H9 (cell line): Measurements from ENCODE around the gene SMIM41. TPM values are rescaled to one million over a fixed set of nuclear protein-coding genes. Genes with fewer than 3 reads are reported as not detected.

Experiments used
- DNase-seq: peaks from one replicate; pipeline ENCODE4 v3.0.0-alpha.2; 2017
- H2AFZ ChIP-seq: one replicate; pipeline ENCODE4 v1.6.1; 2013; ENCODE audit warnings: mild to moderate bottlenecking, low read length, control low read depth, moderate library complexity
- H2AK5ac ChIP-seq: 2 replicates; pipeline ENCODE4 v1.6.1; 2013; ENCODE audit warnings: low read length, control low read depth, mixed read lengths; ENCODE audit not compliant: insufficient read length
- H2BK120ac ChIP-seq: one replicate; pipeline ENCODE4 v1.6.1; 2013; ENCODE audit warnings: low read depth, mild to moderate bottlenecking, low read length, control low read depth, inconsistent platforms; ENCODE audit not compliant: poor library complexity, severe bottlenecking
- H2BK12ac ChIP-seq: 2 replicates; pipeline ENCODE4 v1.6.1; 2013; ENCODE audit warnings: low read length, control low read depth, mixed read lengths, low read depth; ENCODE audit not compliant: insufficient read length
- H2BK15ac ChIP-seq: 2 replicates; pipeline ENCODE4 v1.6.1; 2013; ENCODE audit warnings: low read depth, low read length, control low read depth
- H2BK20ac ChIP-seq: one replicate; pipeline ENCODE4 v1.6.1; 2013; ENCODE audit warnings: low read depth, mild to moderate bottlenecking, low read length, control low read depth, inconsistent platforms; ENCODE audit not compliant: poor library complexity, severe bottlenecking
- H2BK5ac ChIP-seq: 2 replicates; pipeline ENCODE4 v1.6.1; 2013; ENCODE audit warnings: low read length, control low read depth, mixed read lengths; ENCODE audit not compliant: insufficient read length
- H3K14ac ChIP-seq: 2 replicates; pipeline ENCODE4 v1.6.1; 2013; ENCODE audit warnings: low read length, control low read depth; ENCODE audit not compliant: insufficient read depth
- H3K18ac ChIP-seq: 2 replicates; pipeline ENCODE4 v1.6.1; 2013; ENCODE audit warnings: low read depth, mild to moderate bottlenecking, mixed read lengths, low read length, control low read depth; ENCODE audit not compliant: insufficient read length
- H3K23ac ChIP-seq: 2 replicates; pipeline ENCODE4 v1.6.1; 2013; ENCODE audit warnings: low read length, control low read depth, mixed read lengths, low read depth; ENCODE audit not compliant: insufficient read length
- H3K23me2 ChIP-seq: 2 replicates; pipeline ENCODE4 v1.6.1; 2013; ENCODE audit warnings: low read depth, mild to moderate bottlenecking, mixed read lengths, low read length, control low read depth; ENCODE audit not compliant: insufficient read length, poor library complexity, severe bottlenecking
- H3K27ac ChIP-seq: 2 replicates; pipeline ENCODE4 v1.5.1; 2013; ENCODE audit warnings: low read length, control low read depth, mixed read lengths, low read depth; ENCODE audit not compliant: insufficient read length
- H3K27me3 ChIP-seq: 2 replicates; pipeline ENCODE4 v1.6.1; 2013; ENCODE audit warnings: low read length, control low read depth, inconsistent platforms; ENCODE audit not compliant: insufficient read depth
- H3K4ac ChIP-seq: 2 replicates; pipeline ENCODE4 v1.6.1; 2013; ENCODE audit warnings: low read depth, mild to moderate bottlenecking, control low read depth, inconsistent platforms, low read length, moderate library complexity
- H3K4me1 ChIP-seq: 2 replicates; pipeline ENCODE4 v1.6.1; 2013; ENCODE audit warnings: low read length, control low read depth, inconsistent platforms; ENCODE audit not compliant: insufficient read depth
- H3K4me2 ChIP-seq: 2 replicates; pipeline ENCODE4 v1.6.1; 2013; ENCODE audit warnings: low read length, control low read depth, mixed read lengths; ENCODE audit not compliant: insufficient read length, insufficient read depth
- H3K56ac ChIP-seq: 2 replicates; pipeline ENCODE4 v1.6.1; 2013; ENCODE audit warnings: low read depth, mild to moderate bottlenecking, mixed read lengths, low read length, control low read depth; ENCODE audit not compliant: insufficient read length
- H3K79me1 ChIP-seq: 2 replicates; pipeline ENCODE4 v1.6.1; 2013; ENCODE audit warnings: low read depth, mild to moderate bottlenecking, moderate library complexity, low read length, control low read depth, inconsistent platforms; ENCODE audit not compliant: insufficient read depth, poor library complexity, severe bottlenecking
- H3K79me2 ChIP-seq: 2 replicates; pipeline ENCODE4 v1.6.1; 2013; ENCODE audit warnings: low read length, control low read depth, inconsistent platforms; ENCODE audit not compliant: insufficient read depth
- H3K9ac ChIP-seq: 2 replicates; pipeline ENCODE4 v1.6.1; 2013; ENCODE audit warnings: low read length, control low read depth, mixed read lengths; ENCODE audit not compliant: insufficient read length; ENCODE audit errors: extremely low read depth
- H3K9me3 ChIP-seq: one replicate; pipeline ENCODE4 v1.6.1; 2013; ENCODE audit warnings: low read depth, low read length, inconsistent platforms; ENCODE audit not compliant: control insufficient read depth
- H3T11ph ChIP-seq: one replicate; pipeline ENCODE4 v1.6.1; 2013; ENCODE audit warnings: mild to moderate bottlenecking, low read length, control low read depth, inconsistent platforms
- H4K20me1 ChIP-seq: one replicate; pipeline ENCODE4 v1.6.1; 2013; ENCODE audit not compliant: control insufficient read depth, insufficient read length, insufficient read depth
- H4K5ac ChIP-seq: 2 replicates; pipeline ENCODE4 v1.6.1; 2013; ENCODE audit warnings: low read depth, mild to moderate bottlenecking, mixed read lengths, low read length, control low read depth; ENCODE audit not compliant: insufficient read length
- H4K8ac ChIP-seq: replicated peaks from 2 replicates; pipeline ENCODE4 v1.6.1; 2013; ENCODE audit warnings: low read length, control low read depth, mixed read lengths, low read depth; ENCODE audit not compliant: insufficient read length
- H4K91ac ChIP-seq: 2 replicates; pipeline ENCODE4 v1.6.1; 2013; ENCODE audit warnings: low read depth, mild to moderate bottlenecking, moderate library complexity, mixed read lengths, low read length, control low read depth; ENCODE audit not compliant: insufficient read length
- H3K27ac Mint-ChIP-seq, 3 experiments: 2 replicates in 2 of 3; 3 replicates in 1 of 3; pipeline ENCODE4 v1.8.0; 2020 to 2021; ENCODE audit warnings: mixed read lengths in 3 of 3, mild to moderate bottlenecking in 1 of 3, moderate library complexity in 1 of 3
- H3K27me3 Mint-ChIP-seq: 2 replicates; pipeline ENCODE4 v1.8.0; 2021; ENCODE audit warnings: low read depth, mild to moderate bottlenecking, moderate library complexity, mixed read lengths
- H3K36me3 Mint-ChIP-seq, 3 experiments: 2 replicates in 2 of 3; 3 replicates in 1 of 3; pipeline ENCODE4 v1.8.0; 2020 to 2021; ENCODE audit warnings: low read depth in 3 of 3, mixed read lengths in 3 of 3; ENCODE audit not compliant: insufficient read depth in 1 of 3
- H3K4me1 Mint-ChIP-seq, 2 experiments: 2 replicates each; pipeline ENCODE4 v1.8.0; 2020; ENCODE audit warnings: mixed read lengths in 2 of 2
- H3K4me3 Mint-ChIP-seq, 2 experiments: 2 replicates in 1 of 2; 3 replicates in 1 of 2; pipeline ENCODE4 v1.8.0; 2020 to 2021; ENCODE audit warnings: mild to moderate bottlenecking in 2 of 2, mixed read lengths in 2 of 2, moderate library complexity in 1 of 2
- H3K9me3 Mint-ChIP-seq, 2 experiments: 2 replicates in 1 of 2; 3 replicates in 1 of 2; pipeline ENCODE4 v1.8.0; 2020; ENCODE audit warnings: mild to moderate bottlenecking in 2 of 2, mixed read lengths in 2 of 2, moderate library complexity in 1 of 2
- CTCF ChIP-seq: fragments of 200-600 bp; sonication (generic); conservative IDR thresholded peaks from 3 replicates; pipeline ENCODE4 v1.8.0; 2021; ENCODE audit warnings: antibody characterized with exemption, mild to moderate bottlenecking
- WGBS: extraction: QIAGEN DNeasy Blood & Tissue Kit; methylation state at CpG from one replicate; pipeline ENCODE4 v1.1.7; 2013; ENCODE audit warnings: missing lambda C conversion rate, low lambda C conversion rate, mixed read lengths; ENCODE audit not compliant: insufficient read length; ENCODE audit errors: extremely low coverage; 5-methylcytosine and 5-hydroxymethylcytosine counted together
- total RNA-seq: library from RNA; stranded (reverse); gene quantifications from 2 replicates; pipeline ENCODE4 v1.2.1, GENCODE V29; 2021

The SMIM41 gene
- total RNA-seq, 1 experiment from 2014 or later: not detected

GRCh38 chr12:52046859-52047258 lies 32.6 kb upstream of the SMIM41 start:
- peaks cover 7% of the 10 kb centered on the region; the same call in 1 of the 2 replicates for H3K27me3 ChIP-seq
- H3K23ac ChIP-seq: no peak overlapping the region
- no peak overlapping the region for H2AFZ ChIP-seq
- H3K23me2 ChIP-seq: peaks cover 17% of the 10 kb centered on the region
- no peaks in the 10 kb centered on the region for H3K4me1 ChIP-seq
- H3K4ac ChIP-seq: no peak overlapping the region
- no peak overlapping the region for H4K5ac ChIP-seq
- H2BK12ac ChIP-seq: no peak overlapping the region
- no peak overlapping the region for H3K56ac ChIP-seq
- no peaks in the 10 kb centered on the region; a peak in 1 of 5 replicates for H3K9me3 Mint-ChIP-seq
- no peak overlapping the region for H3T11ph ChIP-seq
- H3K27ac Mint-ChIP-seq: no peak overlapping the region; a peak in 1 of 7 replicates
- H2BK120ac ChIP-seq: no peak overlapping the region
- no peak overlapping the region for H2BK20ac ChIP-seq
- H3K9ac ChIP-seq: no peak overlapping the region
- H3K14ac ChIP-seq: no peak overlapping the region
- no peak overlapping the region for H3K27ac ChIP-seq
- no peak overlapping the region for H2BK5ac ChIP-seq
- H4K20me1 ChIP-seq: no peaks in the 10 kb centered on the region
- H2AK5ac ChIP-seq: no peak overlapping the region
- H3K4me2 ChIP-seq: no peak overlapping the region
- peaks cover 18 to 21% of the 10 kb centered on the region in 2 experiments for H3K4me1 Mint-ChIP-seq
- H4K91ac ChIP-seq: no peak overlapping the region
- H2BK15ac ChIP-seq: no peak overlapping the region
- TF ChIP-seq CTCF: no peak
- H3K27me3 Mint-ChIP-seq: peaks cover 46% of the 10 kb centered on the region
- H3K4me3 Mint-ChIP-seq: no peak overlapping the region
- H3K79me1 ChIP-seq: no peaks in the 10 kb centered on the region
- no CpG with 5 or more reads among the region's 7 CpGs for WGBS
- no peak for DNase-seq
- H3K36me3 Mint-ChIP-seq: peaks cover 7 to 20% (median 9%) of the 10 kb centered on the region in 3 experiments
- H3K79me2 ChIP-seq: no peaks in the 10 kb centered on the region
- no peak overlapping the region for H4K8ac ChIP-seq
- H3K18ac ChIP-seq: no peak overlapping the region
- H3K9me3 ChIP-seq: no peaks in the 10 kb centered on the region
